ENCODE data around the gene GOLGA2.

DNA sequence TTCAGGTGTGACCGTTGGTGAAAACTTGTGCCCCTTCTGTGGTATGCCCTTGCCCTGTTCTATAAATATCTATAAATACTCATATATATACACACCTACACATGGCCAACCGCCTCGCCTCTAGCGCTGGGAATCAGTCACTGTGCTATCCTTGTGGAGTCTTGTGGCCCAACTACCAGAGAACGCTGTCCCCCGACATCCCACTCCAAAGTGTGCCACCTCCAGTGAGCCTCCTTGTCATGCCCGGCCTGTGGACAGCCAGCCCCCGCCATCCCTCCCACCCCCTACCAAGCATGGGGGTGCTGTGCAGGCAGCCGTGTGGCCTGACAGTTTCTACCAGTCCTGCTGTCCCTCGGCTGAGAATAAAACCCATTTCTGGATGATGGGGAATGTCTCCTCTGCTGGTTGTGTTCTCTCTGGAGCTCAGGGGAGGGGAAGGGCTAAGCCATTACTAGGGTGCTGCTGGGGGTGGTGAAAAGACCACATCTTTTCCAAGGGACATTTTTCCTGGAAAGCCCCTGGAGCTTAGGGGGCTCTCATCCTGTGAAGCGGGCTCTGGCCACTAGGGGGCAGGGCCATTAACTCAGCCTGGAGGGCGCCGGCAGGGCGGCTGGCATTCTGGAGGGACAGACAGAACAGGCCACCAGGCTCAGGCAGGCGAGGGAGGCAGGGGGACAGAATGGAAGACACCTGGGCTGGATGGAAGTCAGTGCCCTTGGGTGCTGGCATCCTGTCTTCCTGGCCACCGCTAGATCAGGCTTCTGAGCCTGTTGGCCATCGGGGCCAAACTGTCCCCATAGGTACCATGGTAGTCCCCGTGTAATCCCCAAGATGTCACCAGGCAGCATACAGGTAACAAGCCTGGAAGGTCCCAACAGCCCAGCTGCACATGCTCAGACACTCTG lies 20.7 kb downstream of the GOLGA2 start:
- no peak for TF ChIP-seq POLR2A (IDR thresholded peaks at IDR 0.05)
- TF ChIP-seq, protein P1, sequence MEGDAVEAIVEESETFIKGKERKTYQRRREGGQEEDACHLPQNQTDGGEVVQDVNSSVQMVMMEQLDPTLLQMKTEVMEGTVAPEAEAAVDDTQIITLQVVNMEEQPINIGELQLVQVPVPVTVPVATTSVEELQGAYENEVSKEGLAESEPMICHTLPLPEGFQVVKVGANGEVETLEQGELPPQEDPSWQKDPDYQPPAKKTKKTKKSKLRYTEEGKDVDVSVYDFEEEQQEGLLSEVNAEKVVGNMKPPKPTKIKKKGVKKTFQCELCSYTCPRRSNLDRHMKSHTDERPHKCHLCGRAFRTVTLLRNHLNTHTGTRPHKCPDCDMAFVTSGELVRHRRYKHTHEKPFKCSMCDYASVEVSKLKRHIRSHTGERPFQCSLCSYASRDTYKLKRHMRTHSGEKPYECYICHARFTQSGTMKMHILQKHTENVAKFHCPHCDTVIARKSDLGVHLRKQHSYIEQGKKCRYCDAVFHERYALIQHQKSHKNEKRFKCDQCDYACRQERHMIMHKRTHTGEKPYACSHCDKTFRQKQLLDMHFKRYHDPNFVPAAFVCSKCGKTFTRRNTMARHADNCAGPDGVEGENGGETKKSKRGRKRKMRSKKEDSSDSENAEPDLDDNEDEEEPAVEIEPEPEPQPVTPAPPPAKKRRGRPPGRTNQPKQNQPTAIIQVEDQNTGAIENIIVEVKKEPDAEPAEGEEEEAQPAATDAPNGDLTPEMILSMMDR (IDR thresholded peaks at IDR 0.05): peak; percentile 63 to 76 (median 70)
